H9 (cell line): ENCODE results near the gene FHIT. TPM values are rescaled to one million over a fixed set of nuclear protein-coding genes. Genes with fewer than 3 reads are reported as not detected.

Experiments
- DNase-seq: peaks from one replicate; pipeline ENCODE4 v3.0.0-alpha.2; 2017
- H2AFZ ChIP-seq: one replicate; pipeline ENCODE4 v1.6.1; 2013; ENCODE audit warnings: mild to moderate bottlenecking, low read length, control low read depth, moderate library complexity
- H2AK5ac ChIP-seq: 2 replicates; pipeline ENCODE4 v1.6.1; 2013; ENCODE audit warnings: low read length, control low read depth, mixed read lengths; ENCODE audit not compliant: insufficient read length
- H2BK120ac ChIP-seq: one replicate; pipeline ENCODE4 v1.6.1; 2013; ENCODE audit warnings: low read depth, mild to moderate bottlenecking, low read length, control low read depth, inconsistent platforms; ENCODE audit not compliant: poor library complexity, severe bottlenecking
- H2BK12ac ChIP-seq: 2 replicates; pipeline ENCODE4 v1.6.1; 2013; ENCODE audit warnings: low read length, control low read depth, mixed read lengths, low read depth; ENCODE audit not compliant: insufficient read length
- H2BK15ac ChIP-seq: 2 replicates; pipeline ENCODE4 v1.6.1; 2013; ENCODE audit warnings: low read depth, low read length, control low read depth
- H2BK20ac ChIP-seq: one replicate; pipeline ENCODE4 v1.6.1; 2013; ENCODE audit warnings: low read depth, mild to moderate bottlenecking, low read length, control low read depth, inconsistent platforms; ENCODE audit not compliant: poor library complexity, severe bottlenecking
- H2BK5ac ChIP-seq: 2 replicates; pipeline ENCODE4 v1.6.1; 2013; ENCODE audit warnings: low read length, control low read depth, mixed read lengths; ENCODE audit not compliant: insufficient read length
- H3K14ac ChIP-seq: 2 replicates; pipeline ENCODE4 v1.6.1; 2013; ENCODE audit warnings: low read length, control low read depth; ENCODE audit not compliant: insufficient read depth
- H3K18ac ChIP-seq: 2 replicates; pipeline ENCODE4 v1.6.1; 2013; ENCODE audit warnings: low read depth, mild to moderate bottlenecking, mixed read lengths, low read length, control low read depth; ENCODE audit not compliant: insufficient read length
- H3K23ac ChIP-seq: 2 replicates; pipeline ENCODE4 v1.6.1; 2013; ENCODE audit warnings: low read length, control low read depth, mixed read lengths, low read depth; ENCODE audit not compliant: insufficient read length
- H3K23me2 ChIP-seq: 2 replicates; pipeline ENCODE4 v1.6.1; 2013; ENCODE audit warnings: low read depth, mild to moderate bottlenecking, mixed read lengths, low read length, control low read depth; ENCODE audit not compliant: insufficient read length, poor library complexity, severe bottlenecking
- H3K27ac ChIP-seq: 2 replicates; pipeline ENCODE4 v1.5.1; 2013; ENCODE audit warnings: low read length, control low read depth, mixed read lengths, low read depth; ENCODE audit not compliant: insufficient read length
- H3K27me3 ChIP-seq: 2 replicates; pipeline ENCODE4 v1.6.1; 2013; ENCODE audit warnings: low read length, control low read depth, inconsistent platforms; ENCODE audit not compliant: insufficient read depth
- H3K4ac ChIP-seq: 2 replicates; pipeline ENCODE4 v1.6.1; 2013; ENCODE audit warnings: low read depth, mild to moderate bottlenecking, control low read depth, inconsistent platforms, low read length, moderate library complexity
- H3K4me1 ChIP-seq: 2 replicates; pipeline ENCODE4 v1.6.1; 2013; ENCODE audit warnings: low read length, control low read depth, inconsistent platforms; ENCODE audit not compliant: insufficient read depth
- H3K4me2 ChIP-seq: 2 replicates; pipeline ENCODE4 v1.6.1; 2013; ENCODE audit warnings: low read length, control low read depth, mixed read lengths; ENCODE audit not compliant: insufficient read length, insufficient read depth
- H3K56ac ChIP-seq: 2 replicates; pipeline ENCODE4 v1.6.1; 2013; ENCODE audit warnings: low read depth, mild to moderate bottlenecking, mixed read lengths, low read length, control low read depth; ENCODE audit not compliant: insufficient read length
- H3K79me1 ChIP-seq: 2 replicates; pipeline ENCODE4 v1.6.1; 2013; ENCODE audit warnings: low read depth, mild to moderate bottlenecking, moderate library complexity, low read length, control low read depth, inconsistent platforms; ENCODE audit not compliant: insufficient read depth, poor library complexity, severe bottlenecking
- H3K79me2 ChIP-seq: 2 replicates; pipeline ENCODE4 v1.6.1; 2013; ENCODE audit warnings: low read length, control low read depth, inconsistent platforms; ENCODE audit not compliant: insufficient read depth
- H3K9ac ChIP-seq: 2 replicates; pipeline ENCODE4 v1.6.1; 2013; ENCODE audit warnings: low read length, control low read depth, mixed read lengths; ENCODE audit not compliant: insufficient read length; ENCODE audit errors: extremely low read depth
- H3K9me3 ChIP-seq: one replicate; pipeline ENCODE4 v1.6.1; 2013; ENCODE audit warnings: low read depth, low read length, inconsistent platforms; ENCODE audit not compliant: control insufficient read depth
- H3T11ph ChIP-seq: one replicate; pipeline ENCODE4 v1.6.1; 2013; ENCODE audit warnings: mild to moderate bottlenecking, low read length, control low read depth, inconsistent platforms
- H4K20me1 ChIP-seq: one replicate; pipeline ENCODE4 v1.6.1; 2013; ENCODE audit not compliant: control insufficient read depth, insufficient read length, insufficient read depth
- H4K5ac ChIP-seq: 2 replicates; pipeline ENCODE4 v1.6.1; 2013; ENCODE audit warnings: low read depth, mild to moderate bottlenecking, mixed read lengths, low read length, control low read depth; ENCODE audit not compliant: insufficient read length
- H4K8ac ChIP-seq: replicated peaks from 2 replicates; pipeline ENCODE4 v1.6.1; 2013; ENCODE audit warnings: low read length, control low read depth, mixed read lengths, low read depth; ENCODE audit not compliant: insufficient read length
- H4K91ac ChIP-seq: 2 replicates; pipeline ENCODE4 v1.6.1; 2013; ENCODE audit warnings: low read depth, mild to moderate bottlenecking, moderate library complexity, mixed read lengths, low read length, control low read depth; ENCODE audit not compliant: insufficient read length
- H3K27ac Mint-ChIP-seq, 3 experiments: 2 replicates in 2 of 3; 3 replicates in 1 of 3; pipeline ENCODE4 v1.8.0; 2020 to 2021; ENCODE audit warnings: mixed read lengths in 3 of 3, mild to moderate bottlenecking in 1 of 3, moderate library complexity in 1 of 3
- H3K27me3 Mint-ChIP-seq: 2 replicates; pipeline ENCODE4 v1.8.0; 2021; ENCODE audit warnings: low read depth, mild to moderate bottlenecking, moderate library complexity, mixed read lengths
- H3K36me3 Mint-ChIP-seq, 3 experiments: 2 replicates in 2 of 3; 3 replicates in 1 of 3; pipeline ENCODE4 v1.8.0; 2020 to 2021; ENCODE audit warnings: low read depth in 3 of 3, mixed read lengths in 3 of 3; ENCODE audit not compliant: insufficient read depth in 1 of 3
- H3K4me1 Mint-ChIP-seq, 2 experiments: 2 replicates each; pipeline ENCODE4 v1.8.0; 2020; ENCODE audit warnings: mixed read lengths in 2 of 2
- H3K4me3 Mint-ChIP-seq, 2 experiments: 2 replicates in 1 of 2; 3 replicates in 1 of 2; pipeline ENCODE4 v1.8.0; 2020 to 2021; ENCODE audit warnings: mild to moderate bottlenecking in 2 of 2, mixed read lengths in 2 of 2, moderate library complexity in 1 of 2
- H3K9me3 Mint-ChIP-seq, 2 experiments: 2 replicates in 1 of 2; 3 replicates in 1 of 2; pipeline ENCODE4 v1.8.0; 2020; ENCODE audit warnings: mild to moderate bottlenecking in 2 of 2, mixed read lengths in 2 of 2, moderate library complexity in 1 of 2
- CTCF ChIP-seq: fragments of 200-600 bp; sonication (generic); conservative IDR thresholded peaks from 3 replicates; pipeline ENCODE4 v1.8.0; 2021; ENCODE audit warnings: antibody characterized with exemption, mild to moderate bottlenecking
- WGBS: extraction: QIAGEN DNeasy Blood & Tissue Kit; methylation state at CpG from one replicate; pipeline ENCODE4 v1.1.7; 2013; ENCODE audit warnings: missing lambda C conversion rate, low lambda C conversion rate, mixed read lengths; ENCODE audit not compliant: insufficient read length; ENCODE audit errors: extremely low coverage; 5-methylcytosine and 5-hydroxymethylcytosine counted together
- total RNA-seq: library from RNA; stranded (reverse); gene quantifications from 2 replicates; pipeline ENCODE4 v1.2.1, GENCODE V29; 2021

FHIT gene
- total RNA-seq, 1 experiment from 2014 or later = 3.0 TPM

DNA sequence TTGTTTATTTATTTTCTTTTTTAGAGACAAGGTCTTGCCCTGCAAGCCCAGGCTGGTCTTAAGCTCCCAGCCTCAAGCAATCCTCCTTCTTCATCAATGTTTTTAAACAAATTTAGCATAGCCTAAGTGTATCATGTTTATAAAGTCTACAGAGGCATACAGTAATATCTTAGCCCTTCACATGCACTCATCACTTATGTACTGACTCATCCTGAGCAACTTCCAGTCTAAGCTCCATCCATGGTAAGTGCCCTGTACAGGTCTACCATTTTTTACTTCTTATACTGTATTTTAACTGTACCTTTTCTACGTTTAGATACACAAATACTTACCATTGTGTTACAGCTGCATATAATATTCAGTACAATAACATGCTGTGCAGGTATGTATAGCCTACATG, 860.0 kb downstream of the FHIT start:
- Mint-ChIP-seq H3K9me3 (no peaks in the 10 kb centered on the region), H3K4me3 (no peak overlapping the region), H3K36me3 (no peaks in the 10 kb centered on the region; a peak in 1 of 7 replicates), H3K27ac (no peak overlapping the region), H3K27me3 (no peaks in the 10 kb centered on the region), H3K4me1 (peaks cover 0 to 5% of the 10 kb centered on the region in 2 experiments; a peak in 1 of 4 replicates)
- H4K8ac ChIP-seq = no peak overlapping the region
- no peak overlapping the region for H3K4ac ChIP-seq
- no peak overlapping the region for H4K5ac ChIP-seq
- no peak overlapping the region for H3K9ac ChIP-seq
- no peaks in the 10 kb centered on the region for H3K9me3 ChIP-seq
- H3K27me3 ChIP-seq = no peaks in the 10 kb centered on the region
- WGBS = no CpG with 5 or more reads among the region's 1 CpG
- H3K79me1 ChIP-seq = no peaks in the 10 kb centered on the region
- H3K23ac ChIP-seq = no peak overlapping the region
- H2AFZ ChIP-seq = no peak overlapping the region
- H2BK12ac ChIP-seq = no peak overlapping the region
- no peak overlapping the region for H2BK20ac ChIP-seq
- no peak overlapping the region for H2AK5ac ChIP-seq
- no peak overlapping the region for H3K18ac ChIP-seq
- H3K79me2 ChIP-seq = no peaks in the 10 kb centered on the region
- no peak overlapping the region for H2BK120ac ChIP-seq
- H3K4me2 ChIP-seq = no peak overlapping the region
- H4K91ac ChIP-seq = no peak overlapping the region
- no peak for TF ChIP-seq CTCF
- H3K27ac ChIP-seq = no peak overlapping the region
- H3K4me1 ChIP-seq = no peaks in the 10 kb centered on the region
- H3T11ph ChIP-seq = no peak overlapping the region
- H3K23me2 ChIP-seq = no peaks in the 10 kb centered on the region
- H2BK15ac ChIP-seq = no peak overlapping the region
- no peak overlapping the region for H3K14ac ChIP-seq
- no peak overlapping the region for H3K56ac ChIP-seq
- H2BK5ac ChIP-seq = no peak overlapping the region
- no peaks in the 10 kb centered on the region for H4K20me1 ChIP-seq
- DNase-seq = no peak
